22Rv1 (cell line): Measurements from ENCODE around the gene PTDSS2.
A peak's percentile ranks its signal among the peaks of the same experiment; 100 is the strongest.

Experiments used
- H3K27ac ChIP-seq: fragments of 450-650 bp; 2 replicates; pipeline ENCODE4 v1.5.1; 2017
- ZFX ChIP-seq: fragments of 450-650 bp; IDR thresholded peaks from 2 replicates; pipeline ENCODE4 v1.6.1; 2017; ENCODE audit warnings: antibody characterized with exemption, borderline replicate concordance
- TF ChIP-seq, protein P1 (sequence below): fragments of 450-650 bp; IDR thresholded peaks from 2 replicates; pipeline ENCODE4 v1.5.1; 2017; ENCODE audit warnings: mild to moderate bottlenecking

PTDSS2 gene

DNA sequence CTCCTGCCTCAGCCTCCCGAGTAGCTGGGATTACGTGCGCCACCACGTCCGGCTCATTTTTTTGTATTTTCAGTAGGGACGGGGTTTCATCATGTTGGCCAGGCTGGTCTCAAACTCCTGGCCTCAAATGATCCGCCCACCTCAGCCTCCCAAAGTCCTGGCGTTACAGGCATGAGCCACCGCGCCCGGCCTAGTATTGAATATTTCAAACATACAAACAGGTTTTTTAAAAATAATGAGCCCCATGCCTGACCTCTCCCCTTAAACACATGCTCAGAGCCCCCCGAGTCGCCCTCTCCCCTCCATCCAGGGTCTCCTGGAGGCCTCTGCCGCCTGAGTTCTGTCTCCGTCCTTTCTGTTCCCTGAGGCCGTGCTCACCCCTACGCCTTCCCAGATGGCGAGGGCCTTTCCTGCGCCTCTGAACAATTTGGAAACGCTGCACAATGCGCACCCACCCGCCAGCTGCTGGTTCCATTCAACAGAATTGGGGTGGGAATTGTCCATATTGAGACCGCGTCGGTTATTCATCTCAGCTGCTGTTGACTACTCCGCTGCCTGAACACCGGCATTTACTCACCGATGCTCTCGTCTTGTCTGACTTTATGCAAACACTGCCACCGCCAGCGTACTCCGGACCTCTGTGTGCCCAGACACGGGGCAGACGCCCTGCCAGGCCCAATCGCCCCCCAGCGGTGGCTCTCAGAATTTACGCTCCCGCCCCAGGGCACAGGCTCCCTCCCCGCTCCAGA is 70.5 kb downstream of the PTDSS2 start:
- TF ChIP-seq, protein P1, sequence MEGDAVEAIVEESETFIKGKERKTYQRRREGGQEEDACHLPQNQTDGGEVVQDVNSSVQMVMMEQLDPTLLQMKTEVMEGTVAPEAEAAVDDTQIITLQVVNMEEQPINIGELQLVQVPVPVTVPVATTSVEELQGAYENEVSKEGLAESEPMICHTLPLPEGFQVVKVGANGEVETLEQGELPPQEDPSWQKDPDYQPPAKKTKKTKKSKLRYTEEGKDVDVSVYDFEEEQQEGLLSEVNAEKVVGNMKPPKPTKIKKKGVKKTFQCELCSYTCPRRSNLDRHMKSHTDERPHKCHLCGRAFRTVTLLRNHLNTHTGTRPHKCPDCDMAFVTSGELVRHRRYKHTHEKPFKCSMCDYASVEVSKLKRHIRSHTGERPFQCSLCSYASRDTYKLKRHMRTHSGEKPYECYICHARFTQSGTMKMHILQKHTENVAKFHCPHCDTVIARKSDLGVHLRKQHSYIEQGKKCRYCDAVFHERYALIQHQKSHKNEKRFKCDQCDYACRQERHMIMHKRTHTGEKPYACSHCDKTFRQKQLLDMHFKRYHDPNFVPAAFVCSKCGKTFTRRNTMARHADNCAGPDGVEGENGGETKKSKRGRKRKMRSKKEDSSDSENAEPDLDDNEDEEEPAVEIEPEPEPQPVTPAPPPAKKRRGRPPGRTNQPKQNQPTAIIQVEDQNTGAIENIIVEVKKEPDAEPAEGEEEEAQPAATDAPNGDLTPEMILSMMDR = no peak
- TF ChIP-seq ZFX = no peak
- H3K27ac ChIP-seq = no peak overlapping the region

DNA sequence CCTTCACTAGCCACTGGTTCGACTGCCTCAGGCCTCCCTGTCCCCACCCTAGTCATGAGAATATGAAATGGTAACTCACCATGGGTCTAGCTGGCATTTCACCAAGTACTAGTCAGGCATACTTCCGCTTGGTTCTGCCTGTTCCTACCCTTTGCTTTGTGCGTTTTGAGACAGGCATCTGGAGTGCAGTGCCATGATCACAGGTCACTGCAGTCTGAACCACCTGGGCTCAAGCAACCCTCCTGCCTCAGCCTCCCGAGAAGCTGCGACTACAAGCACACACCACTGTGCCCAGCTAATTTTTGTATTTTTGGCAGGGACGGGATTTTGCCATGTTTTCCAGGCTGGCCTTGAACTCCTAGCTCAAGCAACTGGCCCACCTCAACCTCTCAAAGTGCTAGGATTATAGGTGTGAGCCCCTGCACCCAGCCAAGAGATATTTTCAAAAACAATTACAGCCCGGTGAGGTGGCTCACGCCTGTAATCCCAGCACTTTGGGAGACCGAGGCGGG is 71.2 kb downstream of the PTDSS2 start:
- H3K27ac ChIP-seq = no peak overlapping the region
- no peak for TF ChIP-seq ZFX
- TF ChIP-seq, protein P1 = no peak

DNA sequence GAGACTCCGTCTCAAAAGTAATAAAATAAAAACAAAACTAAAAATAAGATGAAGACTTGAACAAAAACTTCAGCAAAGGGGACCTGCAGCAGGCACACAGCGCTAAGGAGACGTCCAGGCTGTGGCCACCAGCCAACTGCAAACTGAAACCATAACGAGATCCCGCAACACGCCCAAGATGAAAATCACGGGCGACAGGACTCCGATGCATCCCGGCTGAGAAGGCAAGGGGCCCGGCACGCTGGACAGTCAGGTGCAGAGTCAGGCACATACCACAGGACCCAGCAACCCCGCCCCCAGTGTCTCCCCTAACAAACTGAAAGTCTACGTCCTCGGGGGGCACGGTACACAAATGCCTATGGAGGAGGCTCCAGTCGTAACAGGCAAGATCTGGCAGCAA is 76.1 kb downstream of the PTDSS2 start:
- peak overlapping the region; percentile 7; the same call in 1 of the 2 replicates for H3K27ac ChIP-seq
- TF ChIP-seq, protein P1 = no peak
- TF ChIP-seq ZFX = no peak

DNA sequence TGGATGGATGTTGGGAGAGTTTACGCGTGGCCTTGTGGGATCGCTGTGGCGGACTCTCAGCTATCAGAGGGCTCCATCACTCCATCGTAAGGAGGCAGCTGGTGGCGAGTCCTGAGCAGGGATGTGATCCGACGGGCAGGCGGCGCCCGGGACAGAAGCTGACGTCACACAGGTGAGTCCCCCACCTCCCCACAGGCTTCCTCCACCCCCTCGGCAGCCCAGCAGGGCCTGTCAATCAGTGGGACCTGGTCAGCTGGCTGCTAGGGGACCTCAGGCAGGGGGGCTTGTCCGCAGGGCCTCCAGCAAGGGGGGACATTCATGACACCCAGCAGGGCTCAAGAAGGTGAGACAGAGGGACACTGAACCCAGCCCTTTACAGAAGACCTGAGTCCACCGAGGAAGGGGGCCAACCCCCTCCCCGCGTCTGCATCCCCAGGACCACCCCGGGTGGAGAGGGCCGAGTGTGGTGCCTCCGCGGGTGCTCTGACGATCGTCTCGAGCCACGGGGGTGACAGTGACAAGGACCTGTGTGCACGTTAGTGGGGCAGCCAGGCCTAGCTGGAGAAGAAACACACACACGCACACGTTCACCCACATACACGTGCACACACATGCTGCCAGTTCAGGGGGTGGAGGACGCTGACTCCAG is 78.2 kb downstream of the PTDSS2 start:
- no peak for TF ChIP-seq ZFX
- TF ChIP-seq, protein P1 = no peak

DNA sequence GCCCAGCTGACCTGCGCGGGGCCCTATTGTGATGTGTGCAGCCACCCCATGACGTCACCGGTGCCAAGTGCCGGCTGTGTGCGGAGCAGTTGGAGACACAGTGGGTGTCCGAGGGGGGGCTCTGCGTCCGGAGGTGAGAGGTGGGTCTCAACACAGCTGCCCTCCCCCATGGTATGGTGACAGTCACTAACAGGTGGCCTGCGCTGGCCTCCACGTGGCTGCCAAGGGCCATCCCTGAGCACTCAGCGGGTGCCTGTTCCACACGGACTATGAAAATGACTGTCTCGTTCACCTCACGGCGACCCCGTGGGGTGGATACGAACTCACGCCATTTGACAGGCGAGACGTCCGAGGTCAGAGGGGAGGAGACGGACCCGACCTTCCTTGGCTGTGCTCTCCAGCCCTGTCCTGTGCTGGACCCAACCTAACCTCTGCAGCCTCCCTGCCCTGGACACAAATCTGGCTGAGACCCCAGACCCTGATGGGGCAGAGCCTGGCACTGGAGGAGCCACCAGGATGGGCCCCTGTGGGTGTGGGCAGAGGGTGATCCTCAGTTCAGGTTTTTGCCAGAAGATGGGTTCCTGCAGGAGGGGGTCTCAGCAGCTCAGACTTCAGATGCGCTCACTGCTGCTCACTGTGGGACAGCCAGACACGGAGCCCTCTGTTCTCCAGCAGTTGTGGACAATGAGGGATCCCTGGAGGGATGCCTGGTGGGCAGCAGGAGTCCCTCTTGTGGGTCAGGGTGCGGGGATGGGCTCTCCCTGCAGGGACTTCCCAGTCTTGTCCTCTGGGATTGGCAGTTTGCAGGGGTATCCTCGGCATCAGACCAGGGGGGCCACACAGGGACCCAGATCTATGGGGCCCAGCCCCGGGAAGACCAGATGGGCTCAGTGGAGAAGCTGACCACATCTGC is 79.0 kb downstream of the PTDSS2 start:
- TF ChIP-seq ZFX = no peak
- TF ChIP-seq, protein P1 = no peak
- no peak overlapping the region for H3K27ac ChIP-seq

More for the DNA sequence above, 78.2 kb downstream of the PTDSS2 start:
- no peak overlapping the region for H3K27ac ChIP-seq

DNA sequence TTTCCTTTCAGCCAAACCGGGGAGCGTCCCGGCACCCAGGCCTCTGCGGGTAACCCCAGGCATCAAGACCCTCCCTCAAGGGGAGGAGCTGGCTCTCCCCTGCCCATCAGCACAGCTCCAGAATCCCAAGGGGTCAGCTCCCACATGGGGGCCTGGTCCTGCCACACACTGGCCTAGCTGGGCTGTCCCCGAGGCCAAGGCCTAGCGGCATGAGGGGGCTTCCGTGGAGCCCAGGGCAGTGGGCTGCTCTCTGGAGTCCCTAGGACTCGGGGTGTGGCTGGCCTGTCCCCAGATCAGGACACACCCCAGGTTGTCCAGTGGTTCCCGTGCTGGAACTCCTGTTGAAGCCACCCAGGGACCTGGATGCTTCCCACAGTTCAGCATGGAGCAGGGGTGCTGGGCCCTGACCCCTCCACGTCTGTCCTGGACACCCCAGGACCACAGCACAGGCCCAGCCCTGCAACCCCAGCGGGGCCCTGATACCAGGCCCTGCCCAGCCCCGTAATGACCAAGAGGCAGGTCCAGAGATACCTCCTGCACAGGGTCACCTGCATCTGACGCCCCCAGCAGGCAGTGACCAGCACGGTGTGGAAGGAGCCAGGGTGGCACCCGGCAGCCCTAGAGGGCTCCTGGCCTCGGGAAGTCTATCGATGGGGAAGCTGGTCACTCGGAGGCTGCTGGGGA is 79.8 kb downstream of the PTDSS2 start:
- H3K27ac ChIP-seq = no peak overlapping the region
- TF ChIP-seq, protein P1 = no peak
- TF ChIP-seq ZFX = no peak
